ENCODE results near the gene POP4.

The POP4 gene

GRCh38 chr19:29634423-29635130, 28.5 kb downstream of the POP4 start:
- DNase-seq (ENCODE audit: low read depth, low spot score) = no peak
- TF ChIP-seq ZNF274 (IDR thresholded peaks at IDR 0.05; ENCODE audit: low read depth, low read length) (no peak), SUZ12 (IDR thresholded peaks at IDR 0.05; ENCODE audit: extremely low read depth, insufficient read depth, insufficient read length) (no peak), YY1 (IDR thresholded peaks at IDR 0.05; ENCODE audit: insufficient read depth, insufficient read length) (no peak)
- H3K4me1 ChIP-seq (ENCODE audit: insufficient read depth, insufficient read length) = peaks cover 12% of the 10 kb centered on the region

GRCh38 chr19:29635963-29636362, 29.9 kb downstream of the POP4 start:
- no peaks in the 10 kb centered on the region for H3K27me3 ChIP-seq (ENCODE audit: insufficient read depth, insufficient read length)

More at GRCh38 chr19:29634423-29635130, 28.5 kb downstream of the POP4 start:
- H3K27me3 ChIP-seq (ENCODE audit: insufficient read depth, insufficient read length) = no peaks in the 10 kb centered on the region
- peaks cover 5% of the 10 kb centered on the region; the same call in 1 of the 2 replicates for H3K9me3 ChIP-seq (ENCODE audit: insufficient read depth, low read length)
- H3K4me3 ChIP-seq (ENCODE audit: insufficient read length, low read depth) = no peak overlapping the region
- no peak overlapping the region for H3K9ac ChIP-seq (ENCODE audit: insufficient read length, low read depth)
- H3K36me3 ChIP-seq (ENCODE audit: insufficient read depth, insufficient read length, low read length) = no peaks in the 10 kb centered on the region

GRCh38 chr19:29636553-29637360, 30.7 kb downstream of the POP4 start:
- H3K4me1 ChIP-seq (ENCODE audit: insufficient read depth, insufficient read length) = peaks cover 12% of the 10 kb centered on the region
- no peak for DNase-seq (ENCODE audit: low read depth, low spot score)
- H3K4me3 ChIP-seq (ENCODE audit: insufficient read length, low read depth) = no peak overlapping the region
- no peaks in the 10 kb centered on the region for H3K36me3 ChIP-seq (ENCODE audit: insufficient read depth, insufficient read length, low read length)
- H3K9ac ChIP-seq (ENCODE audit: insufficient read length, low read depth) = no peak overlapping the region
- TF ChIP-seq YY1 (IDR thresholded peaks at IDR 0.05; ENCODE audit: insufficient read depth, insufficient read length) (no peak), SUZ12 (IDR thresholded peaks at IDR 0.05; ENCODE audit: extremely low read depth, insufficient read depth, insufficient read length) (no peak), ZNF274 (IDR thresholded peaks at IDR 0.05; ENCODE audit: low read depth, low read length) (no peak)
- H3K27me3 ChIP-seq (ENCODE audit: insufficient read depth, insufficient read length) = no peaks in the 10 kb centered on the region
- peaks cover 5% of the 10 kb centered on the region; the same call in 1 of the 2 replicates for H3K9me3 ChIP-seq (ENCODE audit: insufficient read depth, low read length)

More at GRCh38 chr19:29635963-29636362, 29.9 kb downstream of the POP4 start:
- no peak for TF ChIP-seq ZNF274 (IDR thresholded peaks at IDR 0.05; ENCODE audit: low read depth, low read length)
- no peak for TF ChIP-seq SUZ12 (IDR thresholded peaks at IDR 0.05; ENCODE audit: extremely low read depth, insufficient read depth, insufficient read length)
- TF ChIP-seq YY1 (IDR thresholded peaks at IDR 0.05; ENCODE audit: insufficient read depth, insufficient read length) = no peak
- no peak for DNase-seq (ENCODE audit: low read depth, low spot score)
- Histone ChIP-seq H3K4me1 (ENCODE audit: insufficient read depth, insufficient read length) (peaks cover 12% of the 10 kb centered on the region), H3K9me3 (ENCODE audit: insufficient read depth, low read length) (peaks cover 5% of the 10 kb centered on the region; the same call in 1 of the 2 replicates), H3K36me3 (ENCODE audit: insufficient read depth, insufficient read length, low read length) (no peaks in the 10 kb centered on the region), H3K4me3 (ENCODE audit: insufficient read length, low read depth) (no peak overlapping the region), H3K9ac (ENCODE audit: insufficient read length, low read depth) (no peak overlapping the region)

- Histone ChIP-seq H3K4me3 (ENCODE audit: insufficient read length, low read depth) (no peak overlapping the region), H3K27me3 (ENCODE audit: insufficient read depth, insufficient read length) (no peaks in the 10 kb centered on the region), H3K9ac (ENCODE audit: insufficient read length, low read depth) (no peak overlapping the region), H3K4me1 (ENCODE audit: insufficient read depth, insufficient read length) (peaks cover 12% of the 10 kb centered on the region), H3K36me3 (ENCODE audit: insufficient read depth, insufficient read length, low read length) (no peaks in the 10 kb centered on the region), H3K9me3 (ENCODE audit: insufficient read depth, low read length) (peaks cover under 1% of the 10 kb centered on the region; the same call in 1 of the 2 replicates)
- no peak for TF ChIP-seq YY1 (IDR thresholded peaks at IDR 0.05; ENCODE audit: insufficient read depth, insufficient read length)
- TF ChIP-seq SUZ12 (IDR thresholded peaks at IDR 0.05; ENCODE audit: extremely low read depth, insufficient read depth, insufficient read length) = no peak
- TF ChIP-seq ZNF274 (IDR thresholded peaks at IDR 0.05; ENCODE audit: low read depth, low read length) = no peak
- no peak for DNase-seq (ENCODE audit: low read depth, low spot score)
Measured at GRCh38 chr19:29639086-29639485, 33.0 kb downstream of the POP4 start.

GRCh38 chr19:29640231-29640630, 34.1 kb downstream of the POP4 start:
- Histone ChIP-seq H3K9me3 (ENCODE audit: insufficient read depth, low read length) (no peaks in the 10 kb centered on the region), H3K36me3 (ENCODE audit: insufficient read depth, insufficient read length, low read length) (no peaks in the 10 kb centered on the region), H3K4me1 (ENCODE audit: insufficient read depth, insufficient read length) (peaks cover 6% of the 10 kb centered on the region), H3K27me3 (ENCODE audit: insufficient read depth, insufficient read length) (no peaks in the 10 kb centered on the region), H3K9ac (ENCODE audit: insufficient read length, low read depth) (no peak overlapping the region), H3K4me3 (ENCODE audit: insufficient read length, low read depth) (no peak overlapping the region)
- DNase-seq (ENCODE audit: low read depth, low spot score) = no peak
- no peak for TF ChIP-seq YY1 (IDR thresholded peaks at IDR 0.05; ENCODE audit: insufficient read depth, insufficient read length)
- TF ChIP-seq SUZ12 (IDR thresholded peaks at IDR 0.05; ENCODE audit: extremely low read depth, insufficient read depth, insufficient read length) = no peak
- no peak for TF ChIP-seq ZNF274 (IDR thresholded peaks at IDR 0.05; ENCODE audit: low read depth, low read length)

- H3K9ac ChIP-seq (ENCODE audit: insufficient read length, low read depth) = no peak overlapping the region
- no peaks in the 10 kb centered on the region for H3K36me3 ChIP-seq (ENCODE audit: insufficient read depth, insufficient read length, low read length)
- H3K9me3 ChIP-seq (ENCODE audit: insufficient read depth, low read length) = no peaks in the 10 kb centered on the region
- DNase-seq (ENCODE audit: low read depth, low spot score) = no peak
- no peaks in the 10 kb centered on the region for H3K4me1 ChIP-seq (ENCODE audit: insufficient read depth, insufficient read length)
- no peak for TF ChIP-seq ZNF274 (IDR thresholded peaks at IDR 0.05; ENCODE audit: low read depth, low read length)
- no peak for TF ChIP-seq YY1 (IDR thresholded peaks at IDR 0.05; ENCODE audit: insufficient read depth, insufficient read length)
- no peak for TF ChIP-seq SUZ12 (IDR thresholded peaks at IDR 0.05; ENCODE audit: extremely low read depth, insufficient read depth, insufficient read length)
- H3K27me3 ChIP-seq (ENCODE audit: insufficient read depth, insufficient read length) = no peaks in the 10 kb centered on the region
- no peak overlapping the region for H3K4me3 ChIP-seq (ENCODE audit: insufficient read length, low read depth)
Measured at GRCh38 chr19:29641597-29641996, 35.5 kb downstream of the POP4 start.

All from NT2/D1 (cell line).